Left lobe of liver (tissue), 2 donors: ENCODE measurements around the gene CCNK. TPM values are rescaled to one million over a fixed set of nuclear protein-coding genes. Genes with fewer than 3 reads are reported as not detected.
A peak's percentile ranks its signal among the peaks of the same experiment; 100 is the strongest.

Experiments
- ATAC-seq: fragments of 200-7000 bp; cut with Tn5 transposase; one replicate; pipeline ENCODE4 v1.9.1; 2020; ENCODE audit warnings: mild to moderate bottlenecking, moderate library complexity
- DNase-seq: peaks from one replicate; pipeline ENCODE4 v3.0.0-alpha.2; 2020; ENCODE audit warnings: low spot score
- total RNA-seq: library from RNA; stranded (reverse); gene quantifications from one replicate; pipeline ENCODE4 v1.2.1, GENCODE V29; 2021
- donor health status: DM: no; HTN: no; CAD: no; lungs with moderate emphysema.
- donor health status: DM: no; HTN: yes; CAD: no.

Gene CCNK
- 13.8 TPM for total RNA-seq

- ATAC-seq (peak; percentile 91), DNase-seq (peak; percentile 100)
Observed at GRCh38 chr14:99480917-99481744, at the start of gene CCNK. TSS of gene CCNK (plus strand) at chr14:99481409. CDS start at chr14:99492678, 11,269 bp downstream.

GRCh38 chr14:99431986-99432385 lies 49.2 kb upstream of the CCNK start:
- ATAC-seq: peak; percentile 19
- DNase-seq: no peak

DNA sequence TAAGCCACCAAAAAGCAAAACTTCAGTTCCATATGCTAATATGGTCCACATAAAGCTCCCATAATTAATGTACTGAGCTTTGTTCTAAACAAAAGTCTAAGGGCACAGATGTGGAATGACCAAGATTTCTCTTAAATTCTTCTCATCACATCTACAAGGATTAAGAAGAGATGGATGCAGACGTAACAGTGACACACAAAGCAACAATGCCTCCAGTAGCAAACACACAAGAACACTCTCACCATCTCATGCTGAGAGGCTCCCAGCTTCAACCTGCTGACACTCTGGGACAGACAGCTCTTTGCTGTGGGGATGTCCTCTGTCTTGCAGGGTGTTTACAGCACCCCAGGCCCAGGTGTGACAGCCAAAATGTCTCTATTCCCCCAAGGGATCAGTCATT lies 48.7 kb upstream of the CCNK start:
- ATAC-seq: no peak
- DNase-seq: no peak

- ATAC-seq: peak; percentile 80
- no peak for DNase-seq
Observed at GRCh38 chr14:99435327-99435726, 45.9 kb upstream of the CCNK start.

DNA sequence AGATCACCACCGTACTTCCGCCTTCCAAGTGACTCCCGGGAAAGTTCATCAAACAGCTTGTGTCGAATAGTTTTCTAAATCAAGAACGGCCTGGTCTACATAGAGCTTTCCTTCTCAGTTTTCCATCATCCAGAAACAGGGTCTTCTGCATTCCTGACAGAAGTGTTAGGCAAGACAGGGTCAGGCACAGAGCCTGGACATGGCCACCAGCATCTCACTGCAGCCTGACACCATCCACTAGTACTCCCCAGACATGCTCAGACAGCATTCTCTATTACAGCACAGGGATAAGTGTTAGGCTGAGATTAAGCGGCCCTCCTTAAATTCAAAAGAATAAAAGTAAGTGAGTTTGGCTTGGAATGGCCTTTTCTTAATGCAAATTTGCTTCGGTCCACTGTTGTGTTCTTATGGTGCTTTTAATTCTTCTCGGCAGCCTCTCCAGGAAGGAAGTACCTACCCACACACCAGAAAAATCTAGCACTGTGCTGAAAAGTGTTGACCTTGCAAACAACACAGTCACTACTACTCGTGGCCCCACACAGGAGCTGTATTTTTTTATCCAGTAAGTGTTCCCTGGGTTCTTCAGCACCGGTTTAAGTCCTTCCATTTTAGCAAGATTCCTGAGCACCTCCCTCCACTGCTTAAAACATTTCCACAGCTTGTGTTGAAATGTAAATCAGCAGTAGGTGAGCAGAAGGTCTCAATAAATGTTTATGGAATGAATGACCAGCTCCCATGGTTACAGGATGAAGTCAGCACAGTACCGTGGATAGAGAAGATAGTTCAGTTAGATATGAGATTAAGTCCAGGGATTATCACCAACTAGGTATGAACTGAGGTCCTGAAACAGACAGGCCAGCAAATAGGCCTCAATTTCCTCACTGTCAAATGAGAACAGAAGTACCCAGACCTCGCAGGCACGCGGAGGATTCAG lies 44.7 kb upstream of the CCNK start:
- DNase-seq (no peak), ATAC-seq (peak; percentile 25)

- DNase-seq: no peak
- no peak for ATAC-seq
Observed at GRCh38 chr14:99437706-99438105, 43.5 kb upstream of the CCNK start.

GRCh38 chr14:99440278-99440677 lies 40.9 kb upstream of the CCNK start:
- ATAC-seq (no peak), DNase-seq (no peak)

DNA sequence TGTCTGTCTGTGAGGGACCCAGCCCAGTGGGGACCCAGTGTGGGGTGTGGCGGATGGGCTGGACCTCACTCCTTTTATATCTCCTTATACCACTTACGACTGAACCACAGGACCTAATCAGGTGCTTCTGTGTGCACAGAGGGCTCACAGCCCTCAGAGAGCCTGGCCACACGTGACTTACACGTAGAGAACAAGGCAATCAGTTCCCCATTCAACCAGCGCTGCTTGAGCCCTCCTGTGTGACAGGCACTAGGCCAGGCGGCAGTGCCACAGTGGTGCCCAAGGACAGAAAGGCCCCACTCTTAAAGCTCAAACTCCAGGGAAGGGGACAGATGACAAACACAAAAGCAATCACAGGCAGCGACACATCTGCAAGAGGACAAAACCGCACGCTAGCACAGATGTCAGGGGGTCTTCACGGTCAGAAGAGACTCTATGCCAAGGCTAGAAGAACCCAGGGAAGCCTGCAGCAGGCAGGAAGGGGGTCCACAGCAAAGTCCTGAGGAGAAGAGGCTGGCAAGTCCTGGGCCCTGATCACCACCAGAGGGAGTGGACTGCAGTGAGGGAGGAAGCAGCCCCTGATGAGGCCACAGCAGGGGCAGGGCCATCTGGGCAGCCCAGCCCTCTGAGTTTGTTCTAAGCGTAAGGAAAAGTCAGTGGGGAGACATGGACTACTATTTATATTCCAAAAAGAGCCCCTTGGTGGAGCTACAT lies 39.9 kb upstream of the CCNK start:
- ATAC-seq (no peak), DNase-seq (no peak)

GRCh38 chr14:99441918-99442317 lies 39.3 kb upstream of the CCNK start:
- ATAC-seq (no peak), DNase-seq (no peak)

- ATAC-seq (no peak), DNase-seq (no peak)
Observed at GRCh38 chr14:99445931-99446330, 35.3 kb upstream of the CCNK start.

DNA sequence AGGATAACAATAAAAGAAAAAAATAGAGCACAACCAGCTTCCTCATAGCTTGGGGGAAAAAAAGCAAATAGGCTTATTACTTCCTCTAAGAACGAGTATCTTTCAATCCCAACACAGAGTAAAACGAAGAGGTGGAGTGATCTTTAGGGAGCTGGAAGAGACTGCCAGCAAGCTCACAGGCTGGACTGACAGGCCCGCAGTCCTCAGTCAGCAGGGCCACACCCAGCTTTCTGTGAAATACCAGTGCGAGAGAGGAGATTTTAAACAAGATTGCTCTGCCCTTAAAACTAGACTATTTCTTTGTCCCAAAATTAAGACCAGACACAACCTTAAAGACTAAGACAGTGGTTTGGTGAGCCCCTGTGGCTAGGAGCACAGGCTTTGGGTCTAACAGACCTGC lies 33.5 kb upstream of the CCNK start:
- no peak for ATAC-seq
- DNase-seq: no peak

- DNase-seq (no peak), ATAC-seq (no peak)
Observed at GRCh38 chr14:99450266-99450665, 30.9 kb upstream of the CCNK start.

- ATAC-seq: no peak
- DNase-seq: no peak
Observed at GRCh38 chr14:99451234-99451633, 30.0 kb upstream of the CCNK start.

- DNase-seq (no peak), ATAC-seq (no peak)
Observed at GRCh38 chr14:99452968-99453367, 28.2 kb upstream of the CCNK start.

- ATAC-seq (no peak), DNase-seq (no peak)
Observed at GRCh38 chr14:99454246-99454645, 27.0 kb upstream of the CCNK start.

- DNase-seq: no peak
- ATAC-seq: no peak
Observed at GRCh38 chr14:99459481-99460100, 21.6 kb upstream of the CCNK start.

GRCh38 chr14:99460793-99461192 lies 20.4 kb upstream of the CCNK start:
- no peak for DNase-seq
- ATAC-seq: peak; percentile 31

GRCh38 chr14:99461411-99462085 lies 19.7 kb upstream of the CCNK start:
- ATAC-seq (peak; percentile 63), DNase-seq (no peak)

DNA sequence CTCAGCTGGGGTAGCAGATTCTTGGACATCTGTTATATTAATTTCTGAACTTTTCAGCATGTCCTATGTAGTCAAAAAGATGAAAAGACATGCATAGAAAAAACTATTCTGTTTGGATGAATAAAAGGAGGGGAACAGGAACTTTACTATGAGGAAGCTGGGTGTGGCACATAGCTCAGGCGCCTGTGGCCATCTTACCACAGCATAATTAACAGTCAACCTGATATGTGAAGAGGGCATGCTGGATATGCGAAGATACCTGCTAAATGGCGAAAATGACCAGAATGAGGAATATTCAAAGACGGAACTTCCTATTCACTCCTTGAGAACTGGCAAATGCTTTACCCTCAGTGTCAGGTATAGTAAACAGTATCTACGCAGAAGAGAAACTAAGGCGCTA lies 19.0 kb upstream of the CCNK start:
- no peak for ATAC-seq
- DNase-seq: no peak

DNA sequence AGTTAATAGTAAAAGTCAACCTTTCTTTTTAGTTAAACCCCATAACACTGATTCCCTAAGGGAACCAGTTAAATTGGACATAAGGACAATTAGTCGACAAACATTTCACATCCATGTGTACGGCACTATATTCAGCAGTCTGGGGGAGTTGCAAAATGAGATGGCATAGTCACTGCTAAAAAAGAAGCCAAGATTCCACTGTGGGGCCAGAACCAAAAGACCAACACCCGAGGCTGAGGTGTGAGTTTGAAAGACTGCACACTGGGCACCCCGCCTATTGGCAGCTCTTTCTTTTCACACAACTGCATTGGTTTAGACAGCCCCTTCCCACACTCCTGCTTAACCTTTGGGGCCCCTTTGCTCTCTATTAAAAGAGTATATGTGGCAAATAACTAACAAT lies 17.2 kb upstream of the CCNK start:
- ATAC-seq (no peak), DNase-seq (no peak)
